Ovary (tissue), 9 donors: Measurements from ENCODE around the gene IL9. TPM values are rescaled to one million over a fixed set of nuclear protein-coding genes. Genes with fewer than 3 reads are reported as not detected.

Experiments used
- DNase-seq, 5 donors: peaks; one replicate each; pipeline ENCODE4 v3.0.0-alpha.2; 2019 to 2020
- H3K27ac ChIP-seq, 2 donors: fragments of 200-600 bp; one replicate each; pipeline versions ENCODE4 v1.5.1 to v1.8.0; 2019 to 2022
- H3K27me3 ChIP-seq: fragments of 200-600 bp; one replicate; pipeline ENCODE4 v1.8.0; 2022
- H3K36me3 ChIP-seq: fragments of 200-600 bp; sonication (generic); one replicate; pipeline ENCODE4 v1.5.1; 2019
- H3K4me1 ChIP-seq: one replicate; pipeline ENCODE4 v1.8.1; 2013; ENCODE audit warnings: mild to moderate bottlenecking, moderate library complexity; ENCODE audit not compliant: insufficient read depth
- H3K4me3 ChIP-seq: fragments of 200-600 bp; sonication (generic); one replicate; pipeline ENCODE4 v1.5.1; 2017
- H3K9me3 ChIP-seq, 2 donors: fragments of 200-600 bp in 1 of 2; sonication (generic) in 1 of 2; one replicate each; pipeline versions ENCODE4 v1.5.1 to v1.8.1; 2013 to 2019; ENCODE audit warnings: mild to moderate bottlenecking in 1 of 2, moderate library complexity in 1 of 2
- CTCF ChIP-seq, 3 donors: fragments of 450-650 bp in 2 of 3; fragments of 200-600 bp in 1 of 3; IDR thresholded peaks; one replicate each; pipeline versions ENCODE4 v1.5.1 to v1.8.0; 2016 to 2022; ENCODE audit warnings: antibody characterized with exemption in 3 of 3, mild to moderate bottlenecking in 1 of 3
- EP300 ChIP-seq: sonication (generic); formaldehyde crosslinking; IDR thresholded peaks from one replicate; pipeline ENCODE4 v1.6.1; 2017; ENCODE audit warnings: antibody characterized with exemption
- POLR2A ChIP-seq: fragments of 450-650 bp; IDR thresholded peaks from one replicate; pipeline ENCODE4 v1.6.1; 2017; ENCODE audit warnings: antibody characterized with exemption, mild to moderate bottlenecking, moderate library complexity
- WGBS, 3 donors: extraction: QIAGEN DNeasy Blood & Tissue Kit in 1 of 3; methylation state at CpG; one replicate each; pipeline versions ENCODE4 v1.1.5 to v1.1.7; 2013 to 2017; 5-methylcytosine and 5-hydroxymethylcytosine counted together
- intact Hi-C, 4 donors: fragments of 100-400 bp; cut with DNase I; formaldehyde crosslinking; loops; one replicate each; pipeline versions ENCODE4 v1.11.0 to v1.15.1; 2022 to 2023
- polyA plus RNA-seq, 2 donors: library from polyadenylated mRNA; stranded (reverse); fragments of 200-250 nt in 1 of 2; fragments of 350-450 nt in 1 of 2; fragmentation: Illumina TruSeq in 1 of 2; extraction: RNeasy Lipid Tissue Mini Kit (QIAGEN cat#74804) in 1 of 2; gene quantifications; one replicate each; pipeline ENCODE4 v1.2.3, GENCODE V29; 2013 to 2014
- total RNA-seq, 7 donors: library from RNA; depleted of rRNA in 2 of 7; stranded (reverse); fragments of >200 nt in 2 of 7; fragmentation: NEBNext Ultra II Directional in 3 of 7; extraction: Animal tissue kit (Norgen Biotek cat#: 25700) in 3 of 7; gene quantifications; one replicate each; pipeline versions ENCODE4 v1.1.0 to v1.2.4, GENCODE V29; 2016 to 2023
- donor health status: DM: no; HTN: no; CAD: no; lungs with moderate emphysema.
- donor health status: DM: no; HTN: no; CAD: no.
- donor health status: Bipolar disorder and iron deficiency.
- donor health status: DM: yes; HTN: yes; CAD: no.
- donor health status: DM: no; HTN: no; CAD: no.
- donor health status: DM: yes; HTN: yes; CAD: no.

Gene IL9
- total and polyA plus RNA-seq, 9 donors: not detected

GRCh38 chr5:135915466-135916001, 19.9 kb upstream of the IL9 start:
- no peak overlapping the region for H3K4me3 ChIP-seq
- no peaks in the 10 kb centered on the region for H3K4me1 ChIP-seq
- no peak for DNase-seq
- no peaks in the 10 kb centered on the region for H3K27me3 ChIP-seq
- no peaks in the 10 kb centered on the region for H3K9me3 ChIP-seq
- no peak overlapping the region for H3K27ac ChIP-seq
- TF ChIP-seq CTCF (IDR thresholded peaks at IDR 0.05): no peak
- no peak for TF ChIP-seq POLR2A
- TF ChIP-seq EP300: no peak
- intact Hi-C loops: no loop called here
- WGBS, 3 donors: 68 to 79% (median 75%) methylated on average over 5 of the region's 5 CpGs
- no peaks in the 10 kb centered on the region for H3K36me3 ChIP-seq

- Histone ChIP-seq H3K9me3 (no peaks in the 10 kb centered on the region), H3K4me3 (no peak overlapping the region), H3K27ac (no peak overlapping the region), H3K27me3 (no peaks in the 10 kb centered on the region), H3K36me3 (no peaks in the 10 kb centered on the region), H3K4me1 (no peaks in the 10 kb centered on the region)
- intact Hi-C loops: no loop called here
- TF ChIP-seq CTCF (IDR thresholded peaks at IDR 0.05) (no peak), POLR2A (no peak), EP300 (no peak)
- DNase-seq: no peak
- 67 to 83% (median 77%) methylated on average over 4 of the region's 4 CpGs for WGBS, 3 donors
Observed at GRCh38 chr5:135913713-135914626, 18.3 kb upstream of the IL9 start.

- no peak for DNase-seq
- H3K4me3 ChIP-seq: no peak overlapping the region
- no peak overlapping the region for H3K27ac ChIP-seq
- no peaks in the 10 kb centered on the region for H3K4me1 ChIP-seq
- H3K36me3 ChIP-seq: no peaks in the 10 kb centered on the region
- no peaks in the 10 kb centered on the region for H3K27me3 ChIP-seq
- 73 to 84% (median 74%) methylated on average over 1 of the region's 1 CpG for WGBS, 3 donors
- TF ChIP-seq CTCF (IDR thresholded peaks at IDR 0.05): no peak
- TF ChIP-seq EP300: no peak
- intact Hi-C loops: no loop called here
- no peaks in the 10 kb centered on the region for H3K9me3 ChIP-seq
Observed at GRCh38 chr5:135905144-135905543, 9.5 kb upstream of the IL9 start.

GRCh38 chr5:135901633-135902032, 6.0 kb upstream of the IL9 start:
- TF ChIP-seq POLR2A: no peak
- TF ChIP-seq CTCF (IDR thresholded peaks at IDR 0.05): no peak
- no peak for TF ChIP-seq EP300
- no peak overlapping the region for H3K4me3 ChIP-seq
- no peaks in the 10 kb centered on the region for H3K27me3 ChIP-seq
- no peak overlapping the region for H3K27ac ChIP-seq
- no peak for DNase-seq
- intact Hi-C loops: no loop called here
- H3K4me1 ChIP-seq: no peaks in the 10 kb centered on the region
- no peaks in the 10 kb centered on the region for H3K36me3 ChIP-seq
- WGBS, 3 donors: 39 to 54% (median 50%) methylated on average over 3 of the region's 3 CpGs
- H3K9me3 ChIP-seq: no peaks in the 10 kb centered on the region
